ENCODE measurements around the gene CCDC51.

CCDC51 gene

GRCh38 chr3:48410205-48411040 lies 29.5 kb downstream of the CCDC51 start:
- DNase-seq (ENCODE audit: low read depth, low spot score) = no peak
- no peak for TF ChIP-seq CTCF (IDR thresholded peaks at IDR 0.05; ENCODE audit: insufficient read depth, low read length, missing control alignments)
- CTCF ChIA-PET = interaction anchor here (3.3 to 16.0 kb wide), 2 partner anchors 9 to 20 kb away, joined by 16 to 749 read pairs; partner anchors contain the start of gene PLXNB1
- POLR2A ChIA-PET = no interaction called here
- H3K4me3 ChIP-seq (ENCODE audit: low read depth, low read length) = no peak overlapping the region

- H3K4me3 ChIP-seq (ENCODE audit: low read depth, low read length) = no peak overlapping the region
- POLR2A ChIA-PET = no interaction called here
- no peak for DNase-seq (ENCODE audit: low read depth, low spot score)
- CTCF ChIA-PET = interaction anchor here (1.0 to 16.0 kb wide), 5 partner anchors 8 to 215 kb away, joined by 3 to 749 read pairs (median 9); partner anchors contain the start of gene PLXNB1
- TF ChIP-seq CTCF (IDR thresholded peaks at IDR 0.05; ENCODE audit: insufficient read depth, low read length, missing control alignments) = no peak
Observed at GRCh38 chr3:48409291-48410201, 30.4 kb downstream of the CCDC51 start.

GRCh38 chr3:48408823-48409281 lies 31.1 kb downstream of the CCDC51 start:
- no peak overlapping the region for H3K4me3 ChIP-seq (ENCODE audit: low read depth, low read length)
- no peak for DNase-seq (ENCODE audit: low read depth, low spot score)
- TF ChIP-seq CTCF (IDR thresholded peaks at IDR 0.05; ENCODE audit: insufficient read depth, low read length, missing control alignments) = no peak
- ChIA-PET POLR2A (no interaction called here), CTCF (interaction anchor here (1.0 to 16.0 kb wide), 4 partner anchors 8 to 214 kb away, joined by 3 to 749 read pairs (median 8); partner anchors contain the start of gene PLXNB1)

- TF ChIP-seq CTCF (IDR thresholded peaks at IDR 0.05; ENCODE audit: insufficient read depth, low read length, missing control alignments) = no peak
- DNase-seq (ENCODE audit: low read depth, low spot score) = no peak
- ChIA-PET POLR2A (no interaction called here), CTCF (interaction anchor here (0.9 to 16.0 kb wide), 3 partner anchors 22 to 213 kb away, joined by 3 to 749 read pairs (median 9); partner anchors contain the start of genes CCDC51, PLXNB1 and TMA7)
- no peak overlapping the region for H3K4me3 ChIP-seq (ENCODE audit: low read depth, low read length)
Observed at GRCh38 chr3:48407542-48408099, 32.3 kb downstream of the CCDC51 start.

GRCh38 chr3:48406443-48407431 lies 33.2 kb downstream of the CCDC51 start:
- H3K4me3 ChIP-seq (ENCODE audit: low read depth, low read length) = no peak overlapping the region
- no peak for DNase-seq (ENCODE audit: low read depth, low spot score)
- POLR2A ChIA-PET = no interaction called here
- CTCF ChIA-PET = interaction anchor here (0.9 to 16.0 kb wide), 3 partner anchors 23 to 212 kb away, joined by 3 to 749 read pairs (median 9); partner anchors contain the start of genes CCDC51, PLXNB1 and TMA7
- no peak for TF ChIP-seq CTCF (IDR thresholded peaks at IDR 0.05; ENCODE audit: insufficient read depth, low read length, missing control alignments)
